GM23248 (cell line): ENCODE measurements around the gene TENT4A.

Experiments
- EZH2 ChIP-seq: fragments of 200-600 bp; sonication (generic); IDR thresholded peaks from 2 replicates; pipeline ENCODE4 v1.6.1; 2018; ENCODE audit warnings: antibody characterized with exemption, mild to moderate bottlenecking; ENCODE audit not compliant: insufficient read depth, poor library complexity, severe bottlenecking
- EZH2phosphoT487 ChIP-seq: fragments of 200-600 bp; sonication (generic); IDR thresholded peaks from 2 replicates; pipeline ENCODE4 v1.6.1; 2018; ENCODE audit warnings: antibody characterized with exemption, moderate library complexity, mild to moderate bottlenecking, low read depth; ENCODE audit not compliant: insufficient read depth

- TF ChIP-seq EZH2 (no peak), EZH2phosphoT487 (no peak)
These were observed 12.4 kb upstream of the TENT4A start for GRCh38 chr5:6700685-6701355.
